HG03521 (cell line): ENCODE results near the gene INTS1.

Experiments used
- ATAC-seq: cut with Tn5 transposase; IDR thresholded peaks from one replicate; pipeline ENCODE4 v1.9.1; 2021; ENCODE audit warnings: mild to moderate bottlenecking, moderate library complexity; ENCODE audit not compliant: unreplicated experiment

Gene INTS1

DNA sequence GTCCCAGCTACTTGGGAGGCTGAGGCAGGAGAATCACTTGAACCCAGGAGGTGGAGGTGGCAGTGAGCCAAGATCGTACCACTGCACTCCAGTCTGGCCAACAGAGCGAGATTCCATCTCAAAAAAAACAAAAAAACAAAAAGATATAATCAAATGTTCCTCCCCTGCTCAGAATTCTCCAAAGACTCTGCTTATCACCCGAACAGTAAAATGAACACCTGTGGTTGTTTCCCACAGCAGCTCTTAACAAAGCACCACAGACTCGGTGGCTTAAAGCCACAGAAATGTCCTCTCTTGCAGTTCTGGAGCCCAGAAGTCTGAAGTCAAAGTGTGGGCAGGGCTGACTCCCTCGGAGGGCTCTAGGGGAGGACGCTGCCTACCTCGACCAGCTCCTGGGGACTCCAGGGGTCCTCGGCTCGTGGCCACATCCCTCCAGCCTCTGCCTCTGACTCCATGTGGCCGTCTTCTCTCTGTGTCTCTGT, 4.1 kb upstream of the INTS1 start:
- no peak for ATAC-seq

DNA sequence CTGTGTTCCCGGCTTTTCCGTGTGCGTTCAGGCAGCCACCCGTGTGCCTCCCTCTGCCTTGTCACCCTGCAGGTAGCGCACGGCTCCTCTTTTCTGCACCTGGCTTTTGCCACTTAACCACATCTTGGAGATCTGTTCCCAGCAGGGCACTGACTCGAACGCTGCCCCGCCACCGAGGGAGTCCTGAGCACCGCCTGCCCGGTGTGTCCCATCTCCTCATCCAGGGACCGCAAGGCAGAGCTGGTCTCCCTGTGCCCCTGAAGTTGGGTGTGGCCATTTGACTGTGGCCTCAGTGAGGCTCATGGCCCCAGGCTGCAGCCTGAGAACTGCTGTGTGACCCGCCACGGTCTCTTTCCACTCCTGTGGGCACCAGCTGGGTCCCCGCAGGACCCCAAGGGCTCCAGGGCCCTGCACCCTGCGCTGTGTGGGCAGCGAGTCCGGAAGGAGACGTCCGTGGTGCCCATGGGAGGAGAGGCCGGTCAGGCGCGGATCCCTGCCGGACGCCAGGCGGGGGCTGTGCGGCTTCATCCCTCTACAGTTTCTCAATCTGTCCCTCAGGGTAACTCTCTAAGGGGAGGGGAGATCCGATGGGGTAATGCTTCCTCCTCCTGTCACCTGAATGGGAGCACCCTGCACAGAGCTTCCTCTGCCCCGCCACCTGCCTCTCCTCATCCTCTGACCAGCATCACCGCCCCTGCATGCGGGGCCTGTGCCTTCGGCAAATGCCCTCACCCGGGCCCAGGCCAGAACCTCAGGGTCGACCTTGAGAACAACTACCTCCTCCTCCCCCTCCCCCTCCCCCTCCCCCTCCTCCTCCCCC, 1.8 kb upstream of the INTS1 start:
- no peak for ATAC-seq

DNA sequence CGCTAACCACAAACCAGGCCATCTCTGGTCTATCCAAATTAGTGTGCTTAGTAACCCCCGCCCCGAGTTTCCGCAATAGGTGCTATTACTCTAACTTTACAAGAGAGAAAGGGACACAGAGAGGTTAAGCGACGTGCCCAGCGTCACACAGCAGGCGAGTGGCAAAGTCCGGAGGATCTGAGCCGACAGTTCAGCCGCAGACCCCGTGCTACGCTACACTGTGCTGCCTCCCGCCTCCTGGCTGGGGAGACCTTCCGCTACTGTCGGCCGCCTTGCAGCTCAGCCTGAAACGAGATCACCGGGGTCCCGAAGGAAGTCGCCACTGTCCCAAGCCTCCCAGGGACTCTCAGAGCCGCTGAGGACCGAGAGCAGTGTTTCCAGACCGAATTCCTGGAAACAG, 799 bp downstream of the INTS1 start:
- no peak for ATAC-seq

DNA sequence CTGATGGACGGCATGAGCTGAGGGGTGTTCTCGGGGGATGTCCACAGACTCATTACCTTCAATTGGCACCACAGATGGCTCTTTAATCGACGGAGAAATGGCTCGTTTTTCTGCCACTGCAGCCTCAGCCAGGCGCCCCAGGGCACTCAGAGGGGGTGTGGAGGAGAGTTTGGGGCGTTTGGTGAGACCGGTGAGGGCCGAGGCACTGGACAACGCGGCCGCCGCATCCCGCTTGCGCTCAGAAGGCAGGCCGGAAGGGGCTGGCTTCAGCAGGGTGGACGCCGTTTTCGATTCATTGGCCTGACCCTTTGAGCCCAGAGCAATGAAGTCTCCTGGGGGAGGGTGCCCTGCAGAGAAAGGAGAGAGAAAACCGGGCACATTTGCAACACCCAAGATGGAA, 1.3 kb downstream of the INTS1 start:
- no peak for ATAC-seq

DNA sequence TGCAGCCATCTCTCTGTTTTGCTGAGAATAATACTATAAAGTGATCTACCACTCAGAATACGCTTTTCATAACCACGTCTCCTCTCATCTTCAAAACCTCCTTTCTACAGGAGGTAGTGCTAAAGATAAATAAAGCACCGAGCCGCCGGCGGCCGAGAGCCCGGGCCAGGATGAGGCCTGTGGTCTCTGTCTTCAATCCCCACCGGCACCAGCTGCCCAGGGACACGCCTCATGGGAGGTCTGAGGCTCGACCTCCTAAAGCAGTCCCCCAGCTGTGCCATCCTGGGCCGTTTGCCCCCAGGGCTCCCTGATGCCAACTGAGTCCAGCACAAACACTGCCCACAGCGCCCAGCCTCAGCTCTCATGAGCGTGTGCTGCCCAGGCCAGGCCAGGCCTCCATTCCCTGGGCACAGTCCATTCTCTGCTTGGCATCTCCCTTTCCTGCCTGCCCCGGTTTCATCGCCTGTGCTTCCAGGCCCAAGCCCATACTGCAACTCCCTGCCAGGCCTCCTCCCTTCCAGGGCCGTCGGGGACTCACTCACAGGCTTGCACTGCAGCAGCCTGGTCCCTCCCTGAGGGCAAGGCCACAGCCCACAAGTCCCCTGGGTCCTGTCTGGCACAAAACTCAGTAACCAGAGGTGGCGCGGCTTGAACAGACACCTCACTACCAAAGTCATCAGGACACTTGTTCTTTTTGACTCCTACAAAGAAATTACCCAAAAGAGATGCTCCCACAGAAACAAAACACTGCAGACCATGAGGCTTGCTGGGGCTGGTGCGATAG, 2.5 kb downstream of the INTS1 start:
- no peak for ATAC-seq

DNA sequence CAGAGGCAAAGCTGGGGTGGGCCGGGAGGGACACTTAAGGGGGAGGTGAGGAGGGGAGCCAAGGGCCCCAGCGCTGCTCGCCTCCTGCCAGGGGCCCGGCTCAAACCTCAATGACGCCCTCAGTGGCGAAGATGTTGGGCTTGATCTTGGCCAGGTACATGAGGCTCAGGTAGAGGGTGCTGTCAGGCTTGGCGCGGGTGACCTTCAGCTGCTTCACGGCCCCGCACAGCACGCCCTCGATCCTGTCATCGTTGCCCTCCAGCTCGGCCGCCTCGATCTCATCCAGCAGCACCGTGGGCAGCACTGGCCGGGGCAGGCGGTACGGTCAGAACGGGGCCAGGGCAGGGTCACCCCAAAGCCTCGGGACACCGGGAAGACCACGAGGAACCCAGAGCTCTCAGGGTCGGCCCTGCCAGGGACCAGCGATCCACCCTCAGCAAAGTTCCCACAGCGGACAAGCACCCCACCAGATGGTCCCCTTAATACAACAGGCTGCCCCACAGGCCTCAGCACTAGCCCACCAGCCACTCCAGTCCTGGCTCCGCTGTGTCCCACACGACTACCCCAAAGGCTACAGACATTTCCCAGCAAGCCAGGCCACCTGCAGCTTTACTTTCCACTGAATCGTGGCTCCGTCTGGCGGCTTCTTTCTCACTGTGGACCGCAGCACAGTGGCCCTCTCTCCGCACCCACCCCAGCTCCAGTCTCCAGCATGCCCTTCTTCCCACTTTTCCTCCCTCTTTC, 4.0 kb downstream of the INTS1 start:
- ATAC-seq, result no peak

DNA sequence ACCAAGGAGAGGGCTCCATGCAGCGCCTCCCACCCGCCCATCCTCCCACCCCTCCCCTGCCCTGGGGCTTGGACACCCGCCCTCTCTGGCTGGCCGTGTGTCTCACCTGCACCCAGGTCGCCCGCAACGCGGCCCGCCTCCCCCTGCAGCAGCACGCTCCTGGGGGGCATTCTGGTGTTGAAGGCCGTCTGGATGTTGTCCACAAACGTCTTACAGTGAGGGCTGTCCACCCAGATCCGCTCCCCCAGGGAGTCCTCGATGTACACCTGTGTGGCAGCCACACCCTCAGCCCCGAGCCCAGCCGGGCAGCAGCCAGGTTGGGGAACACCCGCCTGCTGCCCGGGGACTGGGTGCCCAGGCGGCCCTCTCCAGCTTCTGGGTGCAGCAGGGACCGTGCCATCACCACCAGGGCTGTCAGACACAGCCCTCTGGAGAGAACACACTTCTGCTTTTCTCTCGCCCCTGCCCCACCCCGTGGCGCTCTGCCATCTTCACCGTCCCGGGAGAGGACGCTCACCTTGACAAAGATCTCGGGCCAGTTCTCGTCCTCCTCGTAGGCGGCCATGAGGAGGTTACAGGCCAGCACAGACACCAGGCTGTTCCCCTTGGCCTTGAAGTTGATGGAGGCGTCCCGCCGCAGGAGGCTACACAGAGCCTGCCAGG, 4.7 kb downstream of the INTS1 start:
- ATAC-seq, result no peak

DNA sequence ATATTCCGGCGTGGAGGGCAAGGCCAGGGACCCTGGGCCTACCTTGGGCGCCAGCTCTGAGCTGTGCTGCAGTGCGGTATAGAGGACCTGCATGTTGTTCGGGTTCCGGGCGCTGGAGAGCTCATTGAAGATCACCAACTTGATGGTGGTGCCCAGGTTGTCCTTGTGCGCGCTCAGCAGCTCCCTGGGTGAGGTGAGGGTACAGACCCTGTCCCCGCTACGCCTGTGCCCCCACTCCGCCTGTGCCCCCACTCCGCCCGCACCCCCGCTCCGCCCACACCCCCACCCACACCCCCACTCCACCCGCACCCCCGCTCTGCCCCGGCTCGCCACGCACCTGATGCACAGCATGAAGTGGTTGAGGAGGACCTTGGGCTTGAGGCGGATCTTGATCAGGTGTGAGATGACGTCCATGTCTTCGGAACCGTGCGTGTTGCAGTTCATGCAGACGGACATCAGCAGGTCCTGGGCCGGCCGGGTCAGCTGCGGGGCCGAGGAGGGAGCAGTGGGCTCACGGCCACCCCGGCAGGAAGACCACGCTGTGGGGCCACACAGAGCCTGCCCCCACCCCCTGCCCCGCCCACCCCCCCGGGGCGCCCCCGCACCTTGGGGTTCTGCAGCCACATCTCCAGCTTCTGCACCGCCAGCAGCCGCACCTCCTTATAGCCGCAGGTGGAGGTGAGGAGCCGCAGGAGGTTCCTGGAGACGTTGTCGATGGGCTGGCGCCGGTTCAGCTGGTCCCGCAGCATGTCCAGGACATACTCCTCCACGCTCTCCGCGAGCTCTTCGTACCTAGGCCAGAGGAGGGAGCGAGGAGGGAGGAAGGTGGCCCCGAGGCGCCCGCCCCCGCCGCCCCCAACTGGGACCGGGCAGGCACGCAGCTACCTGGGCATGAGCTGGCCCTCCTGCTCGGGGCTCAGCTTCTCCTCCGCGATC, 5.6 kb downstream of the INTS1 start:
- no peak for ATAC-seq

DNA sequence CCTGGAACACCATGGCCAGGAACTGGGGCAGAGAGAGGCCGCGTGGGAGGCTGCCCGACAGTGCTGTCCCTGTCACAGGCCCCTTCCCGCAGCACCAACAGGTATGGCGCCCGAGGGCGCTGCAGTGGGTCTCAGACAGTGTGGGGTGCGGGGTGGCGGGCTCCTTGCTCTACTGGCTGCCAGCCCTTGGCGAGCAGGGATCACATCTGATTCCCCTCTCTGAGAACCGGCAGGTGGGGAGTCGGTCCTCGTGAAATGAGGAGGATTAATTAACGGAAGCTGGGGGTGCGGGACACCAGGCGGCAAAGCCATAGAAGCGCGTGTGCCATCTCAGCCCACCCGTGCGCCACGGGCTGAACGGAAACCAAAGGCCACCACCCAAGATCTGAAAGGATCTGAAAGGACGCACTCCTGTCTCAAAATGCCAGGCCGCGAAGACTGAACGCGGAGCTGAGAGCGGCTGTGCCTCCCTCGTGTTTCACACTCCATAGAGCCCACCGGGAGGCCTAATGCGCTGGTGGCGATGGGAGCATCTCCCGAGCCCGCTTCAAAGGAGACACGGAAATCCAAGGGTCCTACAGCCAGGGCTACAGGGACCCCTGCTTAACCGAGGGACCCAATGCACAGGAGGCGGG, 6.8 kb downstream of the INTS1 start:
- no peak for ATAC-seq

DNA sequence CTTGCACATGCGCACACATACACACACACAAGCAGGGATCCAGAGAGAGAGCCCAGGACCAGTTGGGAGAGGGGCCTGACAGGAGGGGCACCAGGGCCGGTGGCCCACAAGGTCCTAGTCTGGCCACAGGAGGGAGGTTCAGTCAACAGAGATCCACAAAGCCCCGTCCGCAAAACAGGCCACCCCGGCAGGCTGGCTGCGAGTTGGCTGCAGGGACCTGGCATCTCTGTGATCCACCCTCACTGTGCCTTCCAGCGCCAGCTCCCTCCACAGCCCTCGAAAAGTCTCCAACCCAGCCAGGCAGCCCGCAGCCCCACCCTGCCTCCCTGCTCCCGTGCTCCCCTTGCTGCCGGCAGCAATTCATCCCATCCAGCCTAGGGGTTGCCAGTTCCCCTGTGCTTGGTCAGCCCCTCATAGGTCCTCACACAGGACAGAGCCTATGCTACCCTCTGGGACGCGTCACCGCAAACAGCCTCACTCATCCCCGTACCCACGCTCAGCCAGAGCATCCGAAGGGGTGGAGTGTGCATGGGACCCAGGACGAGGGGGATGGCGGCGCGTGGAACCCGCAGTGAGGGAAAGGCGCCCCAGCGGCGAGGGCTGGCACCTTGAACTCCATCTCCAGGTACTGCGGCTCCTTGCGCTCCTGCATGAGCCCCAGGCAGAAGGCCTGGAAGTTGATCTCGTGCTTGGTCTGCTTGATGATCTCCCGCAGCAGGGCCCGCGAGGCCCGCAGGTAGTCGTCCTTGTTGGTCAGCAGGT, 7.5 kb downstream of the INTS1 start:
- ATAC-seq, result no peak

DNA sequence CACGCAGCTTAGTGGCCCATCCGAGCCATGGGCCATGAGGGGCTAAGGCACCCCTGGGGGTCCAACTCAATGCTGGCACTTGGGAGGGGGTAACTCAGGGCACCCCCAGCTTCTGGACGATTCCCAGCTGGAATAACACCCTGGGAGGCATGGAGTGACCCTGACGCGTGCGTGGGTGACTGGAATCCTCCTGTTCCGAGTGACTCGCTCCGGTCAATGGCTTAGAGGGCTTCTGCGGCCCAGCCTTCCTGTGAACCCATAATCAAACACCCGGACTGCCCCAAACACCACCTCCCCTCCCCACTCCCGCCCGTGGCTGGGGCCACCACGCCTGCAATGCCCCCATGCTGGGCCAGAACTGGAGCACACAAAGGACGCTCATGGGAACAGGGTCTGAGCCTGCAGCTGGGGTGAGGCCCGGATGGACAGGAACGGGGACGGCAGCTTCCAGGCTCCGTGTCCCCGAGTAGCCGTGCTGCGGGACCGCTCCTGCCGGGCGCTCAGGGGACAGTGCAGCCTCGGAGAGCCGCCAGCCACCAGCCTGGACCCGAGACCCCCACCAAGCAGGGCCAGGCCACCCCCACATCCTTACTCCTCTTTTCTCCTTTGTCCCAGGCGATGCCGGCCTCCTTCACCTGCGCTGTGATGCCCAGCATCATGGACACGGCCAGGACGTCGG, 8.5 kb downstream of the INTS1 start:
- no peak for ATAC-seq

DNA sequence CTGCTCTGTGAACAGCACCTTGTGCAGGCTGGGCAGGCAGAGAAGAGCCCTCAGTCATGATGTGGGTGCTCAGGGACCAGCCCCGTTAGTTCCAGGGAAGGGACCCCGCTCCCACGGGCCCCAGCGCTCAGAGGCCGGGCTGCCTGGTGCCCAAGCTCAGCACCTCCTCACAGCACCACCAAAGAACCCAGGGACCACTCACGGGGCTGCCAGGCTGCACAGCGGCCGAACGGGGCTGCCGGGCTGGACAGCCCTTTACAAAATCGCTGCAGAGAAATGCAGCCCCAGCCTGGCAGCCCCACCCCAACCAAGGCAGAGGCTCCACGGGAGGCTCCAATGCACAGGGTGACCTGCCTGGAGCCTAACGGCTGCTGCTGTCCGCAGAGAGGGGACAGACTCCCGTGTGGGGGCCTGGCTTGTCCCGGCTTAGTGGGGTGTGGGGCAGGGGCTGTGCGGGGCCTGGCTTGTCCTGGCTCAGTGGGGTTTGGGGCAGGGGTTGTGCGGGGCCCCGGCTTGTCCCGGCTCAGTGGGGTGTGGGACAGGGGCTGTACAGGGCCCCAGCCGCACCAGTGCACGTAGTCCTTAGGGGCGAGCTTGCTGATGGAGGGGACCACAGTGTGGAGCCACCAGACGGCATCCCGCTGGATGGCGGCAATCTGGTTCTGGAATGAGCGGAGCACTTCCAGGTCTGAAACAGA, 9.2 kb downstream of the INTS1 start:
- ATAC-seq, result no peak

DNA sequence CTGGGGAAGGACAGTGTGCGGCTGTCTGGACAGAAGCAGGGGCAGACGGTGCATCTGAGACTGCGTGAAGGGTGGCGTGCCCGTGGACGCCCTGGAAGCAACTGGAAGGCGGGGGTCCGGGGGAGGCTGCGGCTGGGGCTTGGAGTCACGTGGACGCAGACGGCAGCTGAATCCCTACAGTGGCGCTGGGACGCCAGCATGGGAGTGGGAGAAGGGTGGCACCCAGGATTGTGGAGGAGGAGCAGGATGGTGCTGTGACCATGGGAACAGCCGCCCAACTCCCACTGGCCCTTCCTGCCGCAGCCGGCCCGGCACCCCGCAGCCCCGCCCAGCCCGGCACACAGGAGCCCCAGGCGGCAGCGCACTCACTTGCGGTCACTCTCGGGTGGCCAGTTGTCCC, 9.7 kb downstream of the INTS1 start:
- ATAC-seq, result no peak

DNA sequence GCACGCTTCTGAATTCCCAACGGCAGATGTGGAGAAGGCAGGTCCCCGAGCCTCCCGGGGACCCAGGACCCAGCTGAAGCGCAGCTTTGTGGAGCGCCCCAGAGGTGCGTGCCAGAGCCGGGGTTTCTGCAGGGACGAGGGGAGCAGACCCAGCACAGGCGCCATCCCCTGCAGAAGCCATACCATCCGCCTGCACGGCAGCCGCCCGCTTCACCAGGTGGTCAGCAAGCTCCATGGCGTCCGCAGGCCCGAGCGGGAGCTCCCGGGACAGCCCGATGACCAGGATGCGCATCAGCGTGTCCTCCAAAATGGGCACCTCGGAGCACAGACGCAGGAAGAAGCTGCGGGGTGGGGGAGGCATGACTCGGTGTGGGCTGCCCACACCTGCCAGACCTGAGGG, 10.6 kb downstream of the INTS1 start:
- ATAC-seq, result no peak

DNA sequence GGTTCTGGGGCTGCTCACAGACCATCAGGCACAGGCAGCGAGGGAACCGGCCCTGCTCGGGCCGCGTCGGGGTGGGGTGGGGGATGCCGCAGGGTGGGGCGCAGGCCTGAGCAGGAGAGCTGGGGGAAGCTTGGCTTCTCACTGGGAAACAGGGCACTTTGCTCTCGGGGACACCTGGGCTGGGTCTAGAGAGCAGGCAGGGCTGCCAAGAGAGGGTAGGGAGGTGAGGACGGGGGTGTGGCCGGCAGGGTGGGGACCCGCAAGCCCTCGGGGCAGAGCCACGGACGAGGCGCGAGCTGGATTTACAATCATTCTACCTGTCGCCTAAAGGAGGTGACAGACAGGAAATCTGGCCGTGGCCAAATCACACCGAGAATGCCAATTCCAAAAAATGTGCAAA, 11.1 kb downstream of the INTS1 start:
- ATAC-seq, result no peak

DNA sequence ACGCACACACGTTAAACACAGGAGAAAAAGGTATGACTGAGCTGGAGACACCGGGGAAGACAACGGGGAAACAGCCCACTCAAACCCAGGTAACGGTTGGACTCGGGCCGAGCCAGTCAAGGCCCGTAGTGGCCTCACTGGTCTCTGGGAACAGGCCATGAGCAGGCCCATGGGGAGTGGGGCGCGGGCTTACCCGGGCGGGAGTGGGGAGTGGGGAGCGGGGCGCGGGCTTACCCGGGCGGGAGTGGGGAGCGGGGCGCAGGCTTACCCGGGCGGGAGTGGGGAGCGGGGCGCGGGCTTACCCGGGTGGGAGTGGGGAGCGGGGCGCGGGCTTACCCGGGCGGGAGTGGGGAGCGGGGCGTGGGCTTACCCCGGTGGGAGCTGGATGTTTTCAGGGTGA, 11.5 kb downstream of the INTS1 start:
- ATAC-seq, result no peak

DNA sequence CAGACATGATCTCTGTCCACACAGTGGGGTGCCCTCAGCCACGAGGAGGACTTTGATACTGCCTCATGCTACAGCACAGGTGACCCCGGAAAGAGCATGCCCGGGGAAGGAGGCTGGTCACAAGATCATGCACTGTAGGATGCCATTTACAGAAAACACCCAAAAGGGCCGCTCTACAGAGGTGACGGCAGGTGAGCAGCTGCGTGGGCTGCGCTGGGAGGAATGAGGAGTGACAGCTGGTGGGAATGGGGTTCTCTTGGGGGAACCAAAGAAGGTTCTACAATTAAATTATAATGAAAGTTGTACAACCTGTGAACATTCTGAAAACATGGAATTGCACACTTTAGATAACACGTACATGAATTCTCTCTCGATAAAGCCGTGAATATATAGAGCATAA, 12.0 kb downstream of the INTS1 start:
- no peak for ATAC-seq

DNA sequence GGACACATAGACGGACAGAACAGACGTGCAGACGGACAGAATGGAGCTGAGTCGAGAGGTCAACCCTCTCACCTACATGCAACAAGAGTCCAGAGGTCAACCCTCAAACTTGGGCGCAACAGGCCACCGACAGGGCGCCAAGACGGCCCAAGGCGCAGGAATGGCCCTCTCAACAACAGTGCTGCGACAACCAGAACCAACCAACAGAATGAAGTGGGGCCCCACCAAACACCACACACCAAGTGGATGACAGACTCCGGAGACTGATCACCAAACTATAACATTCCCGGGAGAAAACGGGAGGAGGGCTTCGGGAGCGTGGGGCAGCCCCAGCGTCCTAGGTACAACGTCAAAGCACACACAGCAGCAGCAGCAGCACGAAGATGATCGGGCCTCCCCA, 13.4 kb downstream of the INTS1 start:
- no peak for ATAC-seq
